GM21528 (cell line): ENCODE results near the gene PIAS1.
"Not testable (repeated sequence)": the region's sequence is repeated elsewhere in the genome, so short reads cannot be mapped to it uniquely, and the experiment has no call there.

Experiments used
- ATAC-seq: cut with Tn5 transposase; IDR thresholded peaks from one replicate; pipeline ENCODE4 v1.9.1; 2021; ENCODE audit warnings: mild to moderate bottlenecking, moderate library complexity; ENCODE audit not compliant: unreplicated experiment, low FRiP score

PIAS1 gene

DNA sequence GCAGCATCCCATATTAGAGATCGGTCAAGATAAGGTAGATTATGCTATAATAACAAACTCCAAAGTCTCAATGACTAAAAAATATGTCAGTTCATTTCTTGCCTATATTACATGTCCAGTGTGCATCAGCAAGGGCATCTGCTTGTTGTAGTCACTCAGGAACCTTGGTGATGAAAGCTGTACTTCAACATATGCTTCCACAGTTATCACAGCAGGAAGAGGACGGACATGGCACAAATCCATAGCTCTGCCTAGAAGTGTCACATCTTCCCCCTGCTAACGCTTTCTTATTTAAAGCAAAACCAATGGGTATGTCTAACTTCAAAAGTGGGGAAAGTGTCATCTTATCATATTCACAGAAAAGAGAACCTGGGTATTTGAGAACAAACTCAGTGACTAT lies 20.0 kb upstream of the PIAS1 start:
- no peak for ATAC-seq

DNA sequence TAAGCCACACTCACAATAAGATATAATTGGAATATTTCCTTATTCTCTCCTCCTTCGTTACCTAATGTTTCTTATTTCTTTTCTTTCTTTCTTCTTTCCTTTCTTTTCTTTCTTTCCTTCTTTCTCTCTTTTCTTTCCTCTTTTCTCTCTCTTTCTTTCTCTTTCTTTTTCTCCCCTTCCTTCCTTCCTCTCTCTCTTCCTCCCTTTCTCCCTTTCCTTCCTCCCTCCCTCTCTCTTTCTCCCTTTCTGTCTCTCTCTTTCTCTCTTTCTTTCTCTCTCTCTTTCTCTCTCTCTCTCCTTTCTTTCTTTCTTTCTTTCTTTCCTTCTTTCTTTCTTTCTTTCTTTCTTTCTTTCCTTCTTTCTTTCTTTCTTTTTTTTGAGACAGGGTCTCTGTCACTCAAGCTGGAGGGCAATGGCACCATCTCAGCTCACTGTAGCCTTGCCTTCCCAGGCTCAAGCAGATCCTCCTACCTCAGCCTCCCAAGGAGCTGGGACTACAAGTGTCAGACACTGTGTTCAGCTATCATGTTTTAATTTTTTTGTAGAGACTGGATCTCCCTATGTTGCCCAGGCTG lies 19.3 kb upstream of the PIAS1 start:
- no peak for ATAC-seq

DNA sequence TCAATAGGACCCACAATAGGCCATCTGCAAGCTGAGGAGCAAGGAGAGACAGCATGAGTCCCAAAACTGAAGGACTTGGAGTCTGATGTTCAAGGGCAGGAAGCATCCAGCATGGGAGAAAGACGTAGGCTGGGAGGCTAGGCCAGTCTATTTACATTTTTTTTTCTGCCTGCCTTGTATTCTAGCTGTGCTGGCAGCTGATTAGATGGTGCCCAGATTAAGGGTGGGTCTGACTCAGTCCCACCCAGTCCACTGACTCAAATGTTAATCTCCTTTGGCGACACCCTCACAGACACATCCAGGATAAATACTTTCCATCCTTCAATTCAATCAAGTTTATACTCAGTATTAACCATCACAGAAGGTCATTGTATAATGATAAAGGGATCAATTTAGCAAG lies 15.9 kb upstream of the PIAS1 start:
- no peak for ATAC-seq

GRCh38 chr15:68040144-68040543 lies 14.0 kb upstream of the PIAS1 start:
- no peak for ATAC-seq

DNA sequence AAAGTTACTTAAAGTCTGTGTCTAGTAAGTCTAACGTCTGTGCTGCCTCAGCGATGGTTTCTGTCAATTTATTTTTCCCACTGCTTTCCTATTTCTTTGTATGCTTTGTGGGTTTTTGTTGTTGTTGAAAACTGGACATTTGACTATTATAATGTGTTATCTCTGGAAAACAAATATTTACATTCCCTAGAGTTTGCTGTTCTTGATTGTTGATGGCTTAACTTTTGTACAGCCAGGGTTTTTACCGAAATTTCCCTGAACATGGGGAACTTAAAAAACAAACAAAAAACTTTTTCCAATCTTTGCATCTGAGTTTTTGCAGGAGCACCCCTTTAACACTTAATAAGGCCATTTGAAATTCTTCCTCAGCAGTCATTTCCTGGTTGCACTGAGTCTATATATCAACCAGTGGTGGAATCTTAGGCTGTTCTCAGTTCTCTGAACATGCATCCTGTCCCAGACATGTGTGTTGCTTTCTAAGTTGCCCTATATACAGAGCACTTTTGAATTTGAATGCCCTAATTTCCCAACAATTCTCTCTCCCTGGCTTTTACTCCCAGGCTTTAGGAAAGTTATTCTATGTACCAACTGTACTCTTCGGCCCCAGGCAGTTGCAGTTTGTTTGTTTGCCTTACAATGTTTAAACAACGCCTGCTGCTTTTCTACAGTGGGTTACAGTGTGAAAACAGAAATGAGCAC lies 11.8 kb upstream of the PIAS1 start:
- no peak for ATAC-seq

DNA sequence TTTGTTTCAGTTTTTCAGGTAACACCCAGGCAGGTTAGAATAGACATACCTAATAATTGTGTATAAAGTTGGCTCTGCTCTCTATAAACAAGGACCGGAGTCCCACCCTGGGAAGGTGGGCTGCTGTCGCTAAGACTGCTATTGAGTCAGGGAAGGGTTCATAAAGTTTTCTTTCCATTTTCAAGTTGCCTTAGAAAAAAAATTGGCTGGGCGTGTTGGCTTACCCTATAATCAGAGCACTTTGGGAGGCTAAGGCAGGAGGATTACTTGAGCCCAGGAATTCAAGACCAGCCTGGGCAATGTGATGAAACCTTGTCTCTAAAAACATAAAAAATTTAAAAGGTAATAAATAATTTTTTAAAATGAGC lies 11.3 kb upstream of the PIAS1 start:
- ATAC-seq, result no peak

- ATAC-seq, result no peak
These were observed 8.5 kb upstream of the PIAS1 start for GRCh38 chr15:68045289-68046265.

- no peak for ATAC-seq
These were observed 6.3 kb upstream of the PIAS1 start for GRCh38 chr15:68047826-68048225.

DNA sequence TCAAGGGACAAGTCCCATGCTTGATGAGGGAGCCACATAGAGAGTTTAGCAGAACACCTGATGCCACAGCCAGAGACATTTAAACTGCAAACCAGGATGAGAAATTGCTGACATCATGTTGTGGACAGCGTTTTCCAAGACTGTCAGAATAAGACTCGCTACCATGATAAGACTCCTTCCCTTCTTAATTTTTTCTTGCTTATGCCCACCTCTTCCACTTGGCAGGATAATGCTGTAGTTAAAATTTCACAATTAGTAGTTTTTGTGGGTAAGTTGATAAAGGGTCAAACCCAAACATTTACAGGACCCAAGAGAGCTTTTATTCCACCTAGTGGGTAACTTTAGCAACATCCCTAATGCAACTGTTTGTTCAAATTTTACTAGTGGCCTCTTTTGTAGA lies 3.0 kb upstream of the PIAS1 start:
- no peak for ATAC-seq

DNA sequence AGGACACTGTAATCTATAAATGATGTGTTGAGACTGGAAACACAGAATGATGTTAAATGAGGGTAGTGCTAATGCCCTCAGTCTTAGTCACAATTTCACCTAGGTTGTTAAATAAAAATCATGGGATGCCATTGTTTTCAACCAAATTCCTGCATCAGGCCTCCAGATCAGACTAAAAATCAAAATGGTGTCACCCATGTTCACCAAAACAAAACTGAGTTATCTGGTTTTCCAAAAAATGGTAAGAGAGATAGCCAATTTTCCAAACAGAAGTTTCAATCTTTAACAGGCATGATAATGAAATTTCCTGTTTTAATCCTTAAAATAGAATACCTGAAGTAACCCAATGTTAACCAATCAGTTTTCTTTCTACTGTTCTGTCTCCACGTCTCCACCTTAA lies 2.2 kb upstream of the PIAS1 start:
- no peak for ATAC-seq

DNA sequence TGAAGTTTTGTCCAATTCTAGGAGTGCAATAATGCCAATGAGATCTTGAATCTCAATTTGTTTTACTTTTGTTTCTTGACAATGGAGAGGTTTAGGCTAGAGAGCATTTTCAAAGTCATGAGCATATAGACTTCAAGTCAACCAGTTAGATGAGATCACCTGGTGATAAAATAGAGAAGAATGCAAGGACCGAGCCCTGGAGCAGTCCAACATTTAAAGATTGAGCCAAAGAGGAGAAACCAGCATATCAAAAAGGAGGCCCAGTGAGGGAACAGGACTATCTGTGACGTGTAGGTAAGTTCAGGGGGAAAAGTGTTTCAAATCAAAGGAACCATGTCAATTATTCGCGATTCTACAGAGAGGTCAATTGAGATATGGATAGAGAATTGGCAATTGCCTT lies 1.7 kb upstream of the PIAS1 start:
- ATAC-seq, result no peak

DNA sequence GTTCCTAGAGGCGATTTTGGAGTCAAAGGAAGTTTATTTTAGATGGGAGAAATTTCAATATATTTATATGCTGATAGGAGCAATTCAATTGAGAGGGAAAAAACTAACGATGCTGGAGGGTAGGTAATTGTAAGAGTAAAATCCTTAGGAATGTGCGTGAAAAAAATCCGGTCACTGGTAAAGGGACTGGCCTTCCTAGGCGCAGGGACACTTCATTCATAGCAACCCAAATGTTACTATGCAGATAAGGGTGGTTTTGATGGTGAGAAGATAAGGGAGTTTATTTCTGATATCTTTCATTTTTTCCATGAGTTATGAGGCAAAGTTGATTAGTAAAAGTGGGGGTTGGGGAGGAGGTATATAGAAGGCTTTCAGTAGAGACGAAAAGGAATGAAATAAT lies 1.1 kb upstream of the PIAS1 start:
- no peak for ATAC-seq

DNA sequence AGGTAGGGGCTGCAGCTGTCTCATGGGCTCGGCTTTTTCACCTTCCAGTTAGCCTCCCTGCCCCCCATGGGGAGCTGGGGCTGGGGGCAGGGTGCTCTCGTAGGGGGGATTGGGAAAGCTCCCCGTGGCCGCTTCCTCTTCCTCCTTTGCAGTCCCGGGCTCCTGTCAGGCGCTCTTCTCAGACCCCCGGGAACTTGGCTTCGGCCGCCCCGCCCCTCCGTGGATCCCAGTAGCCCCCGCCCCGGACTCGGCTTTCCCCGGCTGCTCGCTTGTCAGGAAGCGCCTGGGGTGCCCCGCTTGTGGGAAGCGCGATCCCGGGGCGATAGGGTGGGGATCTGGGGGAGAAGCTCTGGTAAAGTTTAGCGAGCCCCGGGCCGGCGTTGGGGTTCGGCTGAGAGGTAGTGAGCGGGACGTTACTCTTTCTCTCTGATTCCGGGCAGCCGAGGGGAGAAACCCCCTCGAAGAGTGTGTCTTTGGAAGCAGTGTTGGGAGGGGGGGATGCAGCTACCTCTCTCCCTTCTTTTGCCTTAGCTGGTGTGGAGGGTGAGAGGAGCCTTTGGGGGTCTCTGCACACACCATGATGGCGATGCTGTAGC lies 611 bp downstream of the PIAS1 start:
- ATAC-seq, result peak; percentile 22

DNA sequence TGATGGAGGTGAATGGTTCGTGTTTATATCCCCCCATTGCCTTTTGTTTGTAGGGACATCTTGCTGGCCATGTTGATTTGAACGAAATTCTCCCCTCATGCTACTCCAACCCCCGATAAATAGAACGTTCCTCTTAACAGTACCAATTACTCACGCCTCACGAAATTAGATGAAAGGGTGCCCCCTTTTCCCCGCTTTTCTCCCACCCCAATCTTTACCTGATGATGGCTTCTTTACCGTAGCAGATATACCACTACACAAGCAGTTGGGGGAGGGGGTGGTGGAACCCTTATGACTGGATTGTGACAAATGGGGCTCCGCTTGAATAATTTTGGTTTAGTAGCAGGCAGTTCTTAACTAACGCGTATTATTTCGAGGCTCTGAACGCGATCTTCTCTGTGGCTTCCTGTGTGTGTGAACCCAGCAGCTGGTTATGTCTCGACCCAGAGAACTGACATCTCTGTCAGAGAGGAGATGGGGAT lies 1.1 kb downstream of the PIAS1 start:
- peak; percentile 37 for ATAC-seq

DNA sequence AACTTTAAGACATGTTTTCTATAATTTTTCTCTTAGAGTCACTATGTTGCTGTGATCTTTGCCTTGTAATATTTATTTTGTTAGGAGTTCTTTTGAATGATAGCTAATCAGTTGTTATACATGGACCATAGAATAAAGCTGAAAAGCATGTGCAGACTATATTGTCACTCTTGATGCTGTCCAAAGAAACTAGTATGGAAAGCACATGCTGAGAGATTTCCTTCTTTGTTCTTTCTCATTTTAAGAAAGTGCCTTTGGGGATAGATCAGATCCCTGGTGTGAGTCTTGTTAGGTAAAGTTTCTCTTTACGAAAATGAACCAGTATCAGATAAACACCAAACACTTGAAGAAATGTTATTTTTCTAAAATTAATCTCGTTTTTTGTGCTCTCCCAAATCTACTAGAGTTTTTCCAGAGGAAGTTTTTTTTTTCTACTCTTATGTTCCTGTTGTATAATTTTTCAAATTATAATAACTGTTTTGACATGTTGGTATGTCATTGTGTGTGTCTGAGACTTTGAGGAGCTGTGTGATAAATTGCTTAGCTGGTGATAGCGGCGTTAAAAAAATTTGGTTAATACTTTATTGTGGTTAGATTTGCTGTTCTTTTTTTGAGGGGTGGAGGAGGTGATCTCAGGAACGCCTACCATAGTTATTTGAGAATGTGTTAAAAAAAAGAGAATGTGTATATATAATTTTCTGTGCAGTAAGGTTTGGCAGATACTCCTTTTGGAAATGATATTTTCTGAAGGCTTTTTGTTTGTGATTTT lies 2.2 kb downstream of the PIAS1 start:
- ATAC-seq, result no peak

DNA sequence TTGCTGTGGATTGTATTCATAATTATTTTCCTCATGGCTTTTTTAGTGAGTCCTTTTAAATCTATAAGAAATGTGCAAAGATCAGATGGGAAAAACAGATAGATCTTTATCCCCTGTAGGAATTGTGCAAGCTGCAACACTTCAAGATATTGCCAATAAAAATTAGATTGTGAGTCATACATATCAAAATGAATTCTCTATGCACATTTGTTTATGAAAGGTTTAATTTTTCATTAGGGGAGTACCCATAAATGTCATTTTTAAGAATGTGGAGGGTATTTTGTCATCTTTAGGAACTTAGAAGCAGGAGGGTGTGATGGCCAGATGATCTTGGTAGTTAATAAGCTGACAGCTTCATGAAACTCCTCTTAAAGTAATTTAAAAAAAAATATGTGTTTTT lies 2.9 kb downstream of the PIAS1 start:
- ATAC-seq, result no peak

DNA sequence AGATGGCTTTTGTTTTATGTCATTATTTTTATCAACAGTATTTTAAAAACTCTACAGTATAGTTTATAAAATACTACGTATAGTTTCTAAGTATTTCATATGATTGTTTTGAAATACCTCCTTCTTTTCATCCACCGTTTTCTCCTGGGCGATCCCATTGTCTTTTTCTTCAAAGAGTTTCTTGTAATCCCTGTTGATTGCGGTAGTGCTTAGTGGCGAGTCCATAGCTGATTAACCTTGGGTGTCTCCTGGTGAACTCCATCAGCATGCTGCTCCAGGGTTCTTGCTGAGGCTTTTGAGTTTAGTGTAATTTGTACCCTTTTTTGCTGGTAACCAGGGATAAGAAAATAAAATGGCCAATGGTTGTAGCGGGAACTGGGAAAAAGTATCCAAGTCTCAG lies 3.6 kb downstream of the PIAS1 start:
- ATAC-seq, result no peak

GRCh38 chr15:68058970-68059369 lies 4.9 kb downstream of the PIAS1 start:
- not testable (repeated sequence) for ATAC-seq

- no peak for ATAC-seq
These were observed 5.5 kb downstream of the PIAS1 start for GRCh38 chr15:68059630-68060029.

- no peak for ATAC-seq
These were observed 7.1 kb downstream of the PIAS1 start for GRCh38 chr15:68061171-68061570.
